ENCODE measurements around the gene PCF11. TPM values are rescaled to one million over a fixed set of nuclear protein-coding genes. Genes with fewer than 3 reads are reported as not detected.

PCF11 gene
- total RNA-seq, 1 donor from 2014 or later = 72.7 TPM

DNA sequence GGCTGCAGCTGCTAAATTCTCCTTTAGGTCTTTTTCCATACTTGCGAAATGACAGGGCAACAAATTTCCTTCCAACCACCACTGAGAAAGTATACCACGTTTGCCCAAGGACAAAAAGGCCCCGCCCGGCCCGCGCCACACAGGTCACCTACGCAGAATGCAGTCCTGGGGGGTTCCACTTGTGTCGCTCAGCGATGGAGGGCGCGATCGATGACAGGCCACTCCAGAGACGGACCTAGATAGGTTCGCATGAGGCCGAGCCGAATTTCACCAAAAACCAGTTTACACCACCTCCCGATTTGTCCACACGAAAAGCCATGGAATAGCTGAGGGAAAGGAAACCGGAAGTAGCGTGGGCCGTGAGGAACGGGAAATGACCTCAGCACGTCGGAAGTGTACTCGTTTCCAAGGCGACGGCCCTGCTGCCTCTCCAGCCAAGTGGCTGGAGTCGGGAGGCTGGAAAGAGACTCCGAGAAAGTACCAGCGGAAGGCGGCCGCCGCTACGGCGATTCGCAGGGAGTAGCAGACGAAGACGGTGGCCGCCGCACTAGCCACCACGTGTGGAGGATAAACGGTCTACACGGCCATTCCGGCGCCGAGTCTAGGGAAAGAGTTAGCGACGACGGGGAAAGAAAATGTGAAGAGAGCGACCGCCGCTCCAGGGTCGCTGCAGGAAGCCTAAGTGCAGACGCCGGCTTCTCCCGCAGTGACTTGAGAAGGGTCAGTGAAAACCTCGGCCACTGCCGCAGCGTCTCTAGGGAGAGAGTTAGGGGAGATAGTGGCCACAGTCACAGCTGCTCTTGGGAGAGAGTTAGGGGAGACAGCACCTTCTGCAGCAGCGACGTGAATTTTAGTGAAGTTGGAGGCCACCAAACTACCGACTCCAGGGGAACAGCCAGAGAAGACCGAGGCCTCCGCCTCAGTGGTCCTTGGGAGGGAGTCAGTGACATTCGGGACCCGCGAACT lies 36.7 kb downstream of the PCF11 start, which contains the start of gene ANKRD42:
Gene ANKRD42 (plus strand): TSS at position 398 of the 966 bp plus-strand sequence. CDS start 959 bp downstream, outside the sequence.
- no peak within 1 kb of the TSS for H3K27ac ChIP-seq
- Mint-ChIP-seq H3K36me3 (peaks cover 12% of the 10 kb centered on the region), H3K27ac (peak within 1 kb of the TSS; percentile 98), H3K9me3 (no peaks in the 10 kb centered on the region), H3K27me3 (ENCODE audit: insufficient read depth, low read depth) (peaks cover 2% of the 10 kb centered on the region), H3K4me3 (peak within 1 kb of the TSS; percentile 99), H3K4me1 (peaks cover 24% of the 10 kb centered on the region)
- peaks cover 21% of the 10 kb centered on the region for H3F3A ChIP-seq (ENCODE audit: low read depth)
- H3K9ac ChIP-seq = peak within 1 kb of the TSS; percentile 78
- peaks cover 15% of the 10 kb centered on the region for H3K27me3 ChIP-seq
- no peaks in the 10 kb centered on the region for H3K36me3 ChIP-seq
- H3K4me3 ChIP-seq = peak within 1 kb of the TSS; percentile 71
- TF ChIP-seq, protein P1, sequence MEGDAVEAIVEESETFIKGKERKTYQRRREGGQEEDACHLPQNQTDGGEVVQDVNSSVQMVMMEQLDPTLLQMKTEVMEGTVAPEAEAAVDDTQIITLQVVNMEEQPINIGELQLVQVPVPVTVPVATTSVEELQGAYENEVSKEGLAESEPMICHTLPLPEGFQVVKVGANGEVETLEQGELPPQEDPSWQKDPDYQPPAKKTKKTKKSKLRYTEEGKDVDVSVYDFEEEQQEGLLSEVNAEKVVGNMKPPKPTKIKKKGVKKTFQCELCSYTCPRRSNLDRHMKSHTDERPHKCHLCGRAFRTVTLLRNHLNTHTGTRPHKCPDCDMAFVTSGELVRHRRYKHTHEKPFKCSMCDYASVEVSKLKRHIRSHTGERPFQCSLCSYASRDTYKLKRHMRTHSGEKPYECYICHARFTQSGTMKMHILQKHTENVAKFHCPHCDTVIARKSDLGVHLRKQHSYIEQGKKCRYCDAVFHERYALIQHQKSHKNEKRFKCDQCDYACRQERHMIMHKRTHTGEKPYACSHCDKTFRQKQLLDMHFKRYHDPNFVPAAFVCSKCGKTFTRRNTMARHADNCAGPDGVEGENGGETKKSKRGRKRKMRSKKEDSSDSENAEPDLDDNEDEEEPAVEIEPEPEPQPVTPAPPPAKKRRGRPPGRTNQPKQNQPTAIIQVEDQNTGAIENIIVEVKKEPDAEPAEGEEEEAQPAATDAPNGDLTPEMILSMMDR (IDR thresholded peaks at IDR 0.05) = no peak
- TF ChIP-seq EZH2 (IDR thresholded peaks at IDR 0.05) = no peak
- no peak for TF ChIP-seq EZH2phosphoT487 (IDR thresholded peaks at IDR 0.05)
- peaks cover 9% of the 10 kb centered on the region for H3K4me1 ChIP-seq
- H4K20me1 ChIP-seq (ENCODE audit: low read depth) = no peaks in the 10 kb centered on the region
- peaks cover 23% of the 10 kb centered on the region for H3K79me2 ChIP-seq (ENCODE audit: low read depth)
- H3K4me2 ChIP-seq = peak within 1 kb of the TSS; percentile 91
- DNase-seq (ENCODE audit: low spot score) = peak; percentile 97
- H3K9me3 ChIP-seq (ENCODE audit: low read depth) = no peaks in the 10 kb centered on the region
- peak within 1 kb of the TSS; percentile 84 for H2AFZ ChIP-seq (replicated peaks)

- no peaks in the 10 kb centered on the region for H3K9me3 Mint-ChIP-seq
- Histone ChIP-seq H3K4me1 (peaks cover 9% of the 10 kb centered on the region), H3K27ac (no peak overlapping the region), H3K4me2 (peak overlapping the region; percentile 91), H3K36me3 (no peaks in the 10 kb centered on the region), H3K9ac (peak overlapping the region; percentile 2), H3K9me3 (ENCODE audit: low read depth) (no peaks in the 10 kb centered on the region), H3K4me3 (peak overlapping the region; percentile 71), H3K27me3 (peaks cover 15% of the 10 kb centered on the region), H3K79me2 (ENCODE audit: low read depth) (peaks cover 23% of the 10 kb centered on the region), H4K20me1 (ENCODE audit: low read depth) (no peaks in the 10 kb centered on the region), H3F3A (ENCODE audit: low read depth) (peaks cover 17% of the 10 kb centered on the region), H2AFZ (replicated peaks) (peak overlapping the region; percentile 84)
- H3K4me1 Mint-ChIP-seq = peaks cover 24% of the 10 kb centered on the region
- peak overlapping the region; percentile 89 for H3K27ac Mint-ChIP-seq
- peaks cover 9% of the 10 kb centered on the region for H3K36me3 Mint-ChIP-seq
- peak; percentile 58 for DNase-seq (ENCODE audit: low spot score)
- peak overlapping the region; percentile 99 for H3K4me3 Mint-ChIP-seq
- TF ChIP-seq EZH2 (IDR thresholded peaks at IDR 0.05) (no peak), EZH2phosphoT487 (IDR thresholded peaks at IDR 0.05) (no peak)
- TF ChIP-seq, protein P1 (IDR thresholded peaks at IDR 0.05) = no peak
- peaks cover 2% of the 10 kb centered on the region for H3K27me3 Mint-ChIP-seq (ENCODE audit: insufficient read depth, low read depth)
Measured at GRCh38 chr11:83194281-83195142, 37.6 kb downstream of the PCF11 start.

GRCh38 chr11:83195143-83195466 lies 38.2 kb downstream of the PCF11 start:
- Histone ChIP-seq H3K27ac (no peak overlapping the region), H4K20me1 (ENCODE audit: low read depth) (no peaks in the 10 kb centered on the region), H3K4me2 (peak overlapping the region; percentile 91), H3K36me3 (no peaks in the 10 kb centered on the region), H3K4me3 (peak overlapping the region; percentile 71), H3K79me2 (ENCODE audit: low read depth) (peaks cover 23% of the 10 kb centered on the region), H2AFZ (replicated peaks) (no peak overlapping the region), H3K9me3 (ENCODE audit: low read depth) (no peaks in the 10 kb centered on the region), H3K9ac (peak overlapping the region; percentile 2), H3K27me3 (peaks cover 15% of the 10 kb centered on the region), H3K4me1 (peaks cover 9% of the 10 kb centered on the region), H3F3A (ENCODE audit: low read depth) (peaks cover 17% of the 10 kb centered on the region)
- TF ChIP-seq EZH2phosphoT487 (IDR thresholded peaks at IDR 0.05) (no peak), EZH2 (IDR thresholded peaks at IDR 0.05) (no peak)
- TF ChIP-seq, protein P1 (IDR thresholded peaks at IDR 0.05) = no peak
- Mint-ChIP-seq H3K4me1 (peaks cover 24% of the 10 kb centered on the region), H3K36me3 (peaks cover 7% of the 10 kb centered on the region), H3K27me3 (ENCODE audit: insufficient read depth, low read depth) (peaks cover 2% of the 10 kb centered on the region), H3K9me3 (no peaks in the 10 kb centered on the region), H3K4me3 (peak overlapping the region; percentile 99), H3K27ac (no peak overlapping the region)
- no peak for DNase-seq (ENCODE audit: low spot score)
